ENCODE measurements around the gene MGAT4B.

DNA sequence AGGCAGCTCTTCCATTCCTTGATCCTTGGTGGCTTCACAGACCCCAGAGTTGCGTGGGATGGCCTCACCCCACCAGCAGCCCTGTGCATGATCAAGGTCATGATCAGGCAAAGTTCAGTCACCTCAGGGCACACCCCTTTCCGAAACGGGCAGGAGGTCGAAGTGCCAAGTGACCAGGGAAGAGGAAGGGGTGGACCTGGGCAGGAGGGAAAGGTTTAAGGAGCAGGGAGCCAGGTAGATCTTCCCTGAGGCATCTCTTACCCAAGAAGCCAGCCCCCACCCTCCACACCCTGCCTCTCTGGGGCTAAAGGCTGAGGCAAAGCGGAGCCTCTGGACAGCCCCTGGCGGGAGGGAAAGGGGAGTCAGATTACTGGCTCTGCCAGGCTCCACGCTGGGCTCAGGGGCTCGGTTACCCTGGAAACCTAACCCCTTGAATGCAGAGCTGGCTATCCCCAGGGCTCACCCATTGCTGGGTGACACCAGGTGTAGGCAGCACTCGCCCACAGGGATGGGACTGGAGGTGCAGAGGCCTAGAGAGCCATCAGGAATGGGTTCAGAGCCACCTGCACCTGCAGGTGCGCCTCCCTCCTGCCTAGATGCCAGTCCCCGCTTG lies 3.6 kb downstream of the MGAT4B start:
- no peak for TF ChIP-seq YY1 (IDR thresholded peaks at IDR 0.05; ENCODE audit: extremely low read depth, insufficient replicate concordance, low read depth, low read length)
- TF ChIP-seq, protein P1, sequence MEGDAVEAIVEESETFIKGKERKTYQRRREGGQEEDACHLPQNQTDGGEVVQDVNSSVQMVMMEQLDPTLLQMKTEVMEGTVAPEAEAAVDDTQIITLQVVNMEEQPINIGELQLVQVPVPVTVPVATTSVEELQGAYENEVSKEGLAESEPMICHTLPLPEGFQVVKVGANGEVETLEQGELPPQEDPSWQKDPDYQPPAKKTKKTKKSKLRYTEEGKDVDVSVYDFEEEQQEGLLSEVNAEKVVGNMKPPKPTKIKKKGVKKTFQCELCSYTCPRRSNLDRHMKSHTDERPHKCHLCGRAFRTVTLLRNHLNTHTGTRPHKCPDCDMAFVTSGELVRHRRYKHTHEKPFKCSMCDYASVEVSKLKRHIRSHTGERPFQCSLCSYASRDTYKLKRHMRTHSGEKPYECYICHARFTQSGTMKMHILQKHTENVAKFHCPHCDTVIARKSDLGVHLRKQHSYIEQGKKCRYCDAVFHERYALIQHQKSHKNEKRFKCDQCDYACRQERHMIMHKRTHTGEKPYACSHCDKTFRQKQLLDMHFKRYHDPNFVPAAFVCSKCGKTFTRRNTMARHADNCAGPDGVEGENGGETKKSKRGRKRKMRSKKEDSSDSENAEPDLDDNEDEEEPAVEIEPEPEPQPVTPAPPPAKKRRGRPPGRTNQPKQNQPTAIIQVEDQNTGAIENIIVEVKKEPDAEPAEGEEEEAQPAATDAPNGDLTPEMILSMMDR (IDR thresholded peaks at IDR 0.05 in 2 of 3, conservative IDR thresholded peaks at IDR 0.05 in 1 of 3; ENCODE audit: borderline replicate concordance in 1 of 3, insufficient read depth in 1 of 3, low read depth in 2 of 3, low read length in 2 of 3) = no peak
- no peak for TF ChIP-seq TCF7L2 (IDR thresholded peaks at IDR 0.05; ENCODE audit: borderline replicate concordance, extremely low read depth, insufficient read depth, insufficient read length)
- no peak for TF ChIP-seq POLR2A (IDR thresholded peaks at IDR 0.05; ENCODE audit: borderline replicate concordance, extremely low read depth, insufficient read depth, insufficient read length)
- TF ChIP-seq, protein P2, sequence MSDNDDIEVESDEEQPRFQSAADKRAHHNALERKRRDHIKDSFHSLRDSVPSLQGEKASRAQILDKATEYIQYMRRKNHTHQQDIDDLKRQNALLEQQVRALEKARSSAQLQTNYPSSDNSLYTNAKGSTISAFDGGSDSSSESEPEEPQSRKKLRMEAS (IDR thresholded peaks at IDR 0.05) = no peak

Data from HCT116 (cell line).